HG03457 (cell line): ENCODE measurements around the gene SOX6.

ENCODE experiments used
- ATAC-seq: cut with Tn5 transposase; IDR thresholded peaks from one replicate; pipeline ENCODE4 v1.9.1; 2021; ENCODE audit warnings: moderate number of reproducible peaks; ENCODE audit not compliant: unreplicated experiment

Gene SOX6

GRCh38 chr11:16195651-16196050 lies 160.7 kb downstream of the SOX6 start:
- no peak for ATAC-seq

GRCh38 chr11:16194566-16194965 lies 161.8 kb downstream of the SOX6 start:
- ATAC-seq: no peak

GRCh38 chr11:16193897-16194381 lies 162.4 kb downstream of the SOX6 start:
- no peak for ATAC-seq

- no peak for ATAC-seq
Measured at GRCh38 chr11:16191868-16192240, 164.5 kb downstream of the SOX6 start.

GRCh38 chr11:16191212-16191867 lies 165.0 kb downstream of the SOX6 start:
- no peak for ATAC-seq

GRCh38 chr11:16186680-16187079 lies 169.7 kb downstream of the SOX6 start:
- no peak for ATAC-seq

DNA sequence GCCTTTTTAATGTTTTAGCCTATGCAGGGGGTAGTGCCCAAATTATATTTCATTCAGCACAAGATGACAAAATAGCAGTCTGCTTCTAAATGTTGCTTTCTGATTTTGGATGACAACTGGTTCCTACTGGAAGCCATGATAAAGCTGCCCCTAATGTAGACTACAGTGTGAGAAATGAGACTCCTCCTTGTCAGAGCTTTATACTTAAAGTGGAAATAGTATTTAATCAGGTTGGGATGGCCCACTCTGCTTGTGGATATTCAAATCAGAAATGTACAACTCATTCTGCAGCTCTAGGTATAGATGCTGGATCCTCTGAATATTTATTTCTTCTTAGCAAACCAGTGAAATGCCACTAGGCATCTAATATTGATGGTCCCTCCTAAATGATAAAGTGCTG lies 171.3 kb downstream of the SOX6 start:
- ATAC-seq: no peak

- ATAC-seq: no peak
Measured at GRCh38 chr11:16184588-16184987, 171.8 kb downstream of the SOX6 start.

DNA sequence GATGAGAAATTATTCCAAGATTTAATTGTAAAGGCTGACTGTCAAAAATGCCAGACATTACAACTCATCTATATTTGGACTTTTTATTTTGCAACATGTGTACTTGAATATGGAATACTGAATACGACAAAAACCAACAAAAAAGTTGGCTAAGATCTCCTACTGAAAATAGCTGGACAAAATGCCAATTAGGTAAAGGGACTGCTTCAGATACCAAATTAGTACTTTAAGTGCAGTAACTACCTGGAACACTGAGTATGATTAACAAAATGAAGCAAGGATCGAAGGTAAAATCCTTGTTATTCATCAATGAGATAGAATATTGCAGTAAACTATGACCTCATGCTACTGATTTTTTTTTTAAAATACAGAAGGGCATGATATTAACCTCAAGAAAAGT lies 173.8 kb downstream of the SOX6 start:
- ATAC-seq: no peak

DNA sequence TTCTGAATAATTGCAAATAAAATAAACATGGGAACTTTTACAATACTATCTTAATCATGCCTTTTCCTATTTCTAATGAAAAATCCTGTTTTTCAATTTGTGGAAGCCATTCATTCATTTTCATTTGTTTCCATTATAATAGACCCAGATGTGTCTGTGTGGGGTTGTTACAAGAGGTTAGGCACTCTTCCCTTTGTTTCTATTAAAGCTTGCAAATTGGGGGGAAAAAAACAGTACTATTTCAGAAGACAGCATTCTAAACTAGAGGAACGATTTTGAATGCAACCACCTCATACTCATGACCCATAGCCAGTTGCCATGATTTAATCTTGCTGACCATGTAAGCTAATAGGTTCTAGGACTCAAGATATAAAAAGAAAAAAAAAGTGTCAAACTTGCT lies 175.5 kb downstream of the SOX6 start:
- no peak for ATAC-seq

DNA sequence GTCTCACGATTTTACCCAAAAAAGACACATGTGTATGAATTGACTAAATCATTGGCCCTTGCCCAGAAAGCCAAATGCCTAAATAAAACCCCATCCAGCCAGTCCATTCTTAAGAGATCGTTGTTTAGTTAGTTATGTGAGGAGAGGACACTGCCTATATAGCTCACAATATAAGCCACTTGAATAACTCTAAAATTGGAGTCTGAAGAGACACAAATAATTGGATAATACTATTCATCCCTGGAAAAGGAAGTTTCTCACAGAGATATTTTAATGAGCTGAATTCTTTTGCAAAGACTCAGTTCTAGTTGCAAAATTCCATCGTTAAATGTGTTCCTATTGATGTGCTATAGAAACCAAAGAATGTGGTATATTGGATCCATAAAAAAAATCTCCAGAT lies 176.7 kb downstream of the SOX6 start:
- ATAC-seq: no peak

GRCh38 chr11:16178273-16178672 lies 178.1 kb downstream of the SOX6 start:
- ATAC-seq: no peak

GRCh38 chr11:16177688-16178087 lies 178.7 kb downstream of the SOX6 start:
- no peak for ATAC-seq

- ATAC-seq: no peak
Measured at GRCh38 chr11:16173798-16174197, 182.5 kb downstream of the SOX6 start.

DNA sequence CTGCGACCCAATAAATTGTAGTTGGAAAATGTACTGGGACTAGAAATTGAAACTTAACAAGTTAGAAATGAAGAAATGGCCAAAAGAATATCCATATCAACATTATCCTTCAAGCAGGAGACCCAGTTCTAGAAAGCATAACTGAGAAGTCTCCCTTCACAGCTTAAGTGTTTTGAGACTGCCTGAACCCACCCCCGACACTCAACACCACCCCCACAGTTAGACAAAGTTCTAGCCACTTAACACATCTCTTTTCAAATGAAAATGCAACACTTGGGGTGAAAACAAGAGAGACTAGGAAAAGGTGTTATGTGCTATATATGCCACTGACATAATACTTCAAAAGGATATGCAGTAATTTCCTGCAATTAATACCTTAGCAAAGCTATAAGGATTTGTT lies 184.5 kb downstream of the SOX6 start:
- no peak for ATAC-seq

GRCh38 chr11:16169956-16170847 lies 186.1 kb downstream of the SOX6 start:
- ATAC-seq: no peak

DNA sequence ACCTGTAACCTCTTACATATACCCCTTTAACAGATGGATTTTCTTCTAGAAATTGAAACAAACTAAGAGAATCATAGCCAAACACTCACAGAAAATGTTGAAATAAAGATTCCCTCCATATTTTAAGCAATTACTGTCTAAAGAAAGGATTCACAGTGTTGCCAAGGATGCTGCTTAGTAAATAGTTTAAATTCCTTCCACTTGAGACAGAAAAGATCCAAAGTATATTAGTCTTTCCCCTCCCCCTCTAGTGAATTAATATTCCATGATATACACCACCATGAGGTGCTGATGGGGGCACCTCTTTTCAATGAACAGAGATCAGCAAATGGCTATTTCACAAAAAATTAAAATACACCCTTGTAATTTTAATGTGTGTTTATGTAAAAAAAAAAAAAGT lies 186.8 kb downstream of the SOX6 start:
- no peak for ATAC-seq

GRCh38 chr11:16167706-16168487 lies 188.4 kb downstream of the SOX6 start:
- ATAC-seq: no peak

- ATAC-seq: no peak
Measured at GRCh38 chr11:16166571-16166970, 189.8 kb downstream of the SOX6 start.

- ATAC-seq: no peak
Measured at GRCh38 chr11:16160146-16160545, 196.2 kb downstream of the SOX6 start.

DNA sequence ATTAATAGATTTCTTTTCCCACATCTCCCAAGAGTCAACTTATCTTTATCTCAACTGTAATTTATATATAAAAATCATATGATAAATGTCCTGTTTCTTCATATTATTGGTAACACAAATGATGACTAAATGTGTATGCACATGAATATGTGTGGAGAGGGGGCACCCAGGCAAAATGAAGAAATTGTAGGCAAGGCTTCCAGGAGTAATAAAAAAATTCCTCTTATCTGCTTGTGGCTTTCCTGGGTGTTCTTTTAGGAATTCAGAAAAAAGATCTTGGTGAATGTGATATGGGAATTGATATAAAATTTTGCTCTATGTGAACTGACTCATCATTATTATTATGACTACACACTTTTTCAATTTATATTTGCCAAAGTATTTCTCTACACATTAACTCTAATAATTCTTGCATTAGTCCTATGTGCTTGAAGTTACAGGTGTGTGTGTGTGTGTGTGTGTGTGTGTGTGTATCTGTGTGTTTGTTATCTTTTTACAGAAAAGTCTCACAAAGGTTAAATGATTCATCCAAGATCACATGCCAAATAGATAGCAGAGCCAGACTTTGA lies 197.8 kb downstream of the SOX6 start:
- no peak for ATAC-seq
